ENCODE data around the gene IL3.

The IL3 gene

DNA sequence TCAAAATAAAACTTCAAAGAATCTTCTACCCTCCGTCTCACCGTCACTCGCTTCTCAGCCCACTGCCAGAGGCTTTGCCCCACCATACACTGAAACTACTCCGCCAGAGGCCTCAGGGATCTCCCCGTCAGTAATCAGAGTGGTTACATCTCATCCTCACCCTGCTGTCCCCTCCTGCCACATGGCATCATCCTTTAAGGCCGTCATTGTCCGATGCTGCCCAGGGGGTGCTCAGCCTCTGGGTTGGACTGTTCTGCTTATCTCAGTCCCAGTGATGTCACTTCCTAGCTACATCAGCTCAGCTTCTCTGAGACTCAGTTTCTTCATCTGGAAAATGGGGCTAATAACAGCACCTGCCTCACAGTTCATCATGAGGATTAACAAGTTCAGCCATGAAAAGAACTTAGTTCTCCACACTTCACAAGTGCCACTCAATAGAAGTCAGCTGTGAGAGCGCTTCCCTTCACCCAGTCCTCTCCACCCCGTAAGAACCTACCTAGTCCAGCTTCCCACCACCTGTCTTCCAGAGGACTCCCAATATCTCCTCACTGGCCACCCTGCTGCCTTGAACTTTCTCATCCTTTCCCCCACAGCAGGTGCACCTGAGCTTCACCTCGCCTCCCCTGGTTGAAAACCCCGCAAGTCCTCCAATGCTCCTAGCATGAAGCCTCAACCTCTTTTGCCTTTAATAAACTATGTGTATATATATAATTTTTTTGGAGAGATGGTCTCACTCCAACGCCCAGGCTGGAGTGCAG, 2.8 kb upstream of the IL3 start:
- no peak for DNase-seq

GRCh38 chr5:132058646-132059042, 1.8 kb upstream of the IL3 start:
- DNase-seq = no peak

GRCh38 chr5:132059043-132059695, 1.3 kb upstream of the IL3 start:
- DNase-seq = no peak

GRCh38 chr5:132059696-132060500, 557 bp upstream of the IL3 start:
- DNase-seq = no peak

DNA sequence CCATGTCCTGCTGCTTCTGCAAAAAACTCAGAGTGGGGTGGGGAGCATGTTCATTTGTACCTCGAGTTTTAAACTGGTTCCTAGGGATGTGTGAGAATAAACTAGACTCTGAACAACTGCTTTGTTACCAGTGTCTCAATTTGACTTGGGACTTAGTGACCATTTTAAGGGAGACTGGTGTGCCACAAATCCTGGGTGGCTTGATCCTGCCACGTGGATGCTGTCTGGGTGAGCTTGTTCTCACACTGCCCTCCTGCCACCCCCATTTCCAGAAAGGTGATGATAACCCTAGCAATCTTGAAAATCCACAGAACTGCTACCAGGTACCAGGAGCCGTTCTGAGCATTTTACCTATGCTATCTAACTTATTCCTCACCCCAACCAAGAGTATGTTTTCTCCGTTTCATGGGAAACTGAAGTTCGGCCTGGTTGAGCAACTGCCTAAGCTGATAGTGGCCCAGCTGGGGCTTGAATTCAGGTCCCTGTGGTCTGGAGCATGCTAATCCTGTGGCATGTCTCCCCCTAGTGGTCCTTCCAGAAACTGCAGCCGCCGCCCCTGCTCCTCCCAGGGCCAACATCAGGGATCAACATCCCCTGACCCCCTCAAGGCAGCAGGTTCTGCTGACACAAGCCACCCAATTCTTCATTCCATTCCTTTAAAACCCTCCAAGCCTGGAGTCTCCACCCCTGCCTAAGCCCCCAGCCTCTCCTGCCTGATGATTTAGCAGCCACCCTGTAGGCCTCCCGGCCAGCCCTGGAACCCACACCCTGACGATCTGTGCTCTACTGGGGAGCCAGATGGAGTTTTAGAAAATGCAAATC, 2.8 kb downstream of the IL3 start:
- peak; percentile 70 to 87 (median 82) for DNase-seq

GRCh38 chr5:132064140-132064539, 3.7 kb downstream of the IL3 start:
- DNase-seq = no peak

- DNase-seq = peak; percentile 85 to 89 (median 87)
Measured at GRCh38 chr5:132064738-132065331, 4.4 kb downstream of the IL3 start.

GRCh38 chr5:132065351-132065937, 5.0 kb downstream of the IL3 start:
- DNase-seq = peak; percentile 68 to 84 (median 76)

DNA sequence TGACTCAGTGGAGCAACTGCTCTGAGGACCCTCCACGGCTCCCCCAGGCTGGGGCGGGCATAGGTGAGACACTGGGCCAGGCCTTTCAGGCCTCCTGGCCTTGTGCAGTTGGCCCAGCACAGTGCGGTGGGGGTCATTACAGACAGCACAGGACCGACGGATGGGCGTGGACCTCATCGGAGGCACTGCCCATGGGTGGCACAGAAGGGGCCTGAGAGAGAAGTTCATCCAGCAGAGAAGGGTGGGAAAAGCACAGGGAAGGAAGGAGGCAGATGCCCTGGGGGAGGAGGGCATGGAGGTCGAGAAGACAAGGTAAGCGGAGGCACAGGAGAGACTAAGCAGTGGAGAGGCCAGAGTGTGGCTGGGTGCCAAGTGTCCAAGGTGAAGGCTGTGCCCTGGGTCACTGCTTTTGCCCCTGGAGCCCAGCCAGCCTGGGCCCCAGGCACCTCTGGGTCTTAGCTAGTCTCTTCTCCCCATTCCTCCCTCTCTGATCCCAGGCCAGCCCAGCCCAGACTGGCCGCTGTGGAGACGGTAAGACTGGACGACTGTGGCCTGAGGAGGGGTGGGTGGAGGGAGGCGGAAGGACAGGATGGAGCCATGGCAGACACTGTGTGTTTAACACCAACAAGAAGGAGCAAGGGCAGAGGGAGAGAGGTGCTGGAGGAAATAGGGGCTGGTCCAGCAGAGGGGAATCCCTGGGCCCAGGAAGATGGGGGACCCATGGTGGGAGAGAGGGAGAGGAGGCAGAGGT, 5.7 kb downstream of the IL3 start:
- DNase-seq = no peak

DNA sequence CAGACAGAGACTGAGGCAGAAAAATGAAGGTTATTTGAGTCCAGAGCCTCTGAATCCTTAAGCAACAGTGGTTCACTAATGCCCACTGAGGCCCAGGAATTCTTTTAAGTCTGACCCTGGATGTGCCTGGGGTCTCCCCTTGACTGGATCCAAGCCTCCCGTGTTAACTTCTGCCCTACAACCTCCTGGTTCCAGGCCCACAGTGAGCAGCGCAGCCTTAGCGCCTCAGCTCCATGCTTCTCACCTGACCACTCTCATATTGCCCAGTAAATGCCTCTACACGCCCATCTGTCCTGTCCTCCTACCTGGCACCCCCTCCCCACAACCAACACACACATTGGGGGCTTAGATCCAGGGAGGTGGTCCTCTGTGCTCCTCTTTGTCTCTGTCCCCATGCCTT, 6.4 kb downstream of the IL3 start:
- no peak for DNase-seq

DNA sequence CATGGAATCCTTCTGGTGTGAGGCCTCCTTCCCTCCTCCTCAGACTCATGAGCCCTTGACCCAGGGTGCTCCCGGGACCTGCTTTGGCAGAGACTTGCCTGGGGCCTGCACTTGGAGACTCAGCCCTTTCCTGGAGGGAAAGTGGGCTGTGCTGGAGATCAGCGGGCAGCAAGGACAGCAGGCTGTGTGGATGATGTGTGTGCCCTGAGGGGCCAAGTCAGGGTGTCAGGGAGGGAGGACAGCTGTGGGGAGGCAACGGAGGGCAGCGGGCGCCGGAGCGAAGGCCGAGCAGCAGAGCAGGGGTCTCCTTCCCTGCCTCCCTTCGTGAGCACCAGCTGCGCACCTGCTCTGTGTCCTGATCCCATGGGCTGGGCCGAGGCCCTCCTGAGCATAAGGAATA, 7.0 kb downstream of the IL3 start:
- DNase-seq = no peak

GRCh38 chr5:132067941-132068808, 7.7 kb downstream of the IL3 start:
- no peak for DNase-seq

GRCh38 chr5:132069561-132069960, 9.1 kb downstream of the IL3 start:
- DNase-seq = peak in 2 of 3 donors; percentile 25 to 33

DNA sequence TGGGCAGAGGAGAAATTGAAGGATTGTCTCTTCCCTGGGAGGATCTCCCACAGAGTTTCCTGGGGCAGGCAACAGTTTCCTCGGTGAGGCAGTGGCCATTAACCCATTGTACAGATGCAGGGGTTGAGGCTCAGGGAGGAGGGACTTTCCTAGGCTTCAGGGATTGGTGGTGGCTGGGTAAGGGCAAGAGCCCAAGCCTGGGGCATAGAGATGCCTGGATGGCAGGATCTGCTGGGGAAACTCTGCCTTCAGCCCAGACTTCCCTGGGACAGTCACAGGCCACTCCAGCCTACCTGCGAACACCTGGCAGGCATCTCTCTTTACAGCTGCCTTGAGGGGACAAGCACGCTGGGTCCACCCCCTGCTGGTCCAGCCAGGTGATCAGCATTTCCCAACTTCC, 9.5 kb downstream of the IL3 start:
- DNase-seq = no peak

DNA sequence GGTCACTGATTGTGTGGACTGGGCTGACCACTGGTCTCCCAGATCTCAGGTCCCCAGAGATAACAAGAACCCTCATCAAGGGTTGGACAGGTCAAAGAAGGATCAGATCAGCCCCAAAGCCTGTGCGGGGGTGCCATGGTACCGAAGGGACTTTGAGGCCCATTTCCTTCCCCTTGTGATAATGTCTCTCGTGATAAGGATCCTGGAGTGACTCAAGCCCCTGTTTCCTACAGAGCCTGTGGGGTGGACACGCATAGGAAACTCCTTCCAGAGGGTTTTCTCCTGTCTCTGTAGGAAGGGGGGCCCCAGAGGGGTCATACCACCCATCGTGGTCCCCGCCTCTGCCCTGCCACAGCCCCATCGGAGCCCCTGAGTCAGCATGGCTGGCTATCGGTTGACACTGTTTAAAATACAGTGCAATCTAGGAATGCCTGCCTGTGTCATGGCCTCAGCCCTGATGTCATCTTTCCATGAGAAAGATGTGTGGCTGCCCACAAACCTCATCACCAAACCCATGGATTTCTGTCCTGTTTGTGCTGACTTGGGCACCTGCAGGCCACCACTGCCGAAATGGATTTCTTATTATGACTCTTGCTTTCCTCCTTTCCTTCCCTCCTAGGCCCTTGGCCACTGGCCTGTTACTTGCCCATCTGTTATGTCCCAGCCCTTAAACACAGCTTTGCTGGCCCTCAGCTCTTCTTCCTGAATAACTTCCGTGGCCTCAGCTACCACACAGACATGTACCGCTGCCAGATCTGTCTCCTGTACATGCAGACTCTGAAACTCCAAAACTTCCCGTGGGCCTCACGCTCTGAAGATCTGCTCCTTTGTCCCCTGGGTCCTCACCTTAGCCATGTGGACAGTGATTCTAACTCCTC, 10.2 kb downstream of the IL3 start:
- peak; percentile 88 to 90 (median 89) for DNase-seq

- DNase-seq = no peak
Measured at GRCh38 chr5:132071338-132071707, 10.9 kb downstream of the IL3 start.

GRCh38 chr5:132072070-132072469, 11.6 kb downstream of the IL3 start:
- DNase-seq = no peak

GRCh38 chr5:132072528-132072927, 12.1 kb downstream of the IL3 start:
- no peak for DNase-seq

Data from suppressor macrophage treated with lipopolysaccharide for 1 hour (primary cell).